ENCODE results near the gene ROR1.
"Not testable (repeated sequence)": the region's sequence is repeated elsewhere in the genome, so short reads cannot be mapped to it uniquely, and the experiment has no call there.

ROR1 gene

DNA sequence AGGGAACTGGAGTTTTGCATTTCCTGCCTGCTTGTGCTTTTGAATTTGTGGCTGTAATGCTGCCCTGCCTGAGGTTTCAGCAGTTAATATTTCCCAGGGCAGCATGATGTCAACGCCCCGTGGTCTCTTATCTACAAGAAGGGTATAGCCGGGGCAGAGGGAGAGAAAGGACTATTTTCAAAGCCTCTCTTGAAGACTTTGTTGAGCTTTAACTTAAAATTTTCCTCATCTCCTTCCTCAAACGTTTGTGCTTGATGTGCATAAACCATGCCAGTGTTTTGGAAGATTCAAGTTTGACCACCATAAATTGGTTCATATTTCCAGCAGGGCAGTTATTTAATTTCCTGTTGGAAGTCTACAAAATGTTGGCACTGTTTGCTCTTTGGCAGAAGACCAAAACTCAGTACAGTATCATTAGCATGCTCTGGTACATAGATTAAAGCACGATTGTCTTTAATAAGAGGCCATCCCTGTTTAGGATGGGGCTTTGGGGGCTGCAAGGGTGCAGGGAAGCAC is 43.4 kb downstream of the ROR1 start:
- H3K4me3 ChIP-seq (ENCODE audit: low read length), result no peak overlapping the region
- TF ChIP-seq ZNF274 (IDR thresholded peaks at IDR 0.05; ENCODE audit: low read depth, low read length), result no peak

DNA sequence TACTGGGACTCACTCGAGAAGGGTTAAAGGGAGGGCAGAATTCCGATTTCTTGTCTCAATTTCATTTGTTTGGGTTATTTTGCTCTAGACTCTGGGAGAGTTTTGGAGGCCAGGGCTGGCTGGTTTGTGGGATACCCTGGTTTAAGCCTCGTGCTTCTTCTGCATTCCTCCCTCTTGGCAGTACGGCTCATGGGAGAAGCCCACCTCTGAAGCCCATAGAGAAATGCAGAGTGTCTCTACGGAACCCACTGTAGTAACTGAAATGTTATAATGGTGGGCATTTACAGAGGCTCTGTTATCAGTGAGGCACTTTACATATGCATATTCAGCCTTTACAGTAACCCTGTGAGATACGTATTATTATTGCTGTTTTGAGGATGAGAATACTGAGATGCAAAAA is 43.9 kb downstream of the ROR1 start:
- no peak overlapping the region for H3K4me3 ChIP-seq (ENCODE audit: low read length)

DNA sequence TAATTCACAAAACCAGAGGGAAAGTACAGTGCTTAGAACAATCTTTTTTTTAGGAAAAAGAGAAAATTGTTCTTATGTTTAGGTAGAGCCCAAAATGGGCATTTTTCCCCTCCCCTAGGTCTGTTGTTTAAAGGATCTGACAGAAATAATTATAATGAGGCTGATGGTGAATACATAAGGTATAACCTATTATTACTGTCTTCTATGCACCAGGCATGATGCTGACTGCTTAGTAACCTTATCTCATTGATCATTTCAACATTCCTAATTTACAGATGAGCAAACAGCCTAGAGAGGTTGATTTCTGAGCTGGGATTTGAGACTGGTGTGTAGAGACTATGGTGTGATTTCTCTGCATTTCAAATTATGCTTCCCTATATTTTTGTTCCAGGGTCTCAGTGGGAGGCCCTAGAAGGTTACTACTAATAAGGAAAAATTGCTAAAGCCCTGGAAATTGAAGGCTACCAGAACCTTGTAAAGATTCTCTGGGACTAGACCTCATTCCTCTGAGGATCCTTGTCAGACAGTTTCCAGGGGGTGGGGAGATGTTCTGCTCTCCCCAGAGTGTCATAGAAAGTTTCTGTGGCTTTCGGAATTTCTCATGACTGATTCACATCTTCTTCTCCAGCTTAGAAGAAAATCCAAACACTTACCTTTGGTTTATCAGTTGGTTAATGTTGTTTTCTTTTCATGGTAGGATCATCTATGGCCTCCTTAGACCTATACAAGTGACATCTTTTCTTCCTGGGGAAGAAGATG is 44.9 kb downstream of the ROR1 start:
- H3K4me3 ChIP-seq (ENCODE audit: low read length), result no peak overlapping the region
- no peak for TF ChIP-seq ZNF274 (IDR thresholded peaks at IDR 0.05; ENCODE audit: low read depth, low read length)

More for the DNA sequence above, 43.9 kb downstream of the ROR1 start:
- TF ChIP-seq ZNF274 (IDR thresholded peaks at IDR 0.05; ENCODE audit: low read depth, low read length), result no peak

DNA sequence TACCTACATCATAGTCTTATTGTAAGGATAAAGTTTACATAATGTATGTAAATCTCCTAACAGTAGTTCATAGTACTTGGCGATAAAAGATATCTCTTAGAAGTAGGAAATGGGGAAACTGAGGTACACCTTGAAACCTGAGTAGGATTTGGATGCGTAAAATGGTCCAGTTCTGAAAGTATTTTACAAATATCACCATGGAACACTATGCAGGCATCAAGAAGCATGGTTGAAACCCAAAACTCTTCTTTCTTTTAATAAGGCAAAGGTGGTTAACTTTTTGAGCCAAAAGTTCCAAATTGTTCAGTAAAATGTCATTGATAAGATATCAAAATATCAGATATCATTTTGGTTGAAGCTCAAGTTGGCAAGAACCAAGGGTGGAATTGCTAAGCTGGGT is 46.0 kb downstream of the ROR1 start:
- H3K4me3 ChIP-seq (ENCODE audit: low read length), result no peak overlapping the region
- no peak for TF ChIP-seq ZNF274 (IDR thresholded peaks at IDR 0.05; ENCODE audit: low read depth, low read length)

DNA sequence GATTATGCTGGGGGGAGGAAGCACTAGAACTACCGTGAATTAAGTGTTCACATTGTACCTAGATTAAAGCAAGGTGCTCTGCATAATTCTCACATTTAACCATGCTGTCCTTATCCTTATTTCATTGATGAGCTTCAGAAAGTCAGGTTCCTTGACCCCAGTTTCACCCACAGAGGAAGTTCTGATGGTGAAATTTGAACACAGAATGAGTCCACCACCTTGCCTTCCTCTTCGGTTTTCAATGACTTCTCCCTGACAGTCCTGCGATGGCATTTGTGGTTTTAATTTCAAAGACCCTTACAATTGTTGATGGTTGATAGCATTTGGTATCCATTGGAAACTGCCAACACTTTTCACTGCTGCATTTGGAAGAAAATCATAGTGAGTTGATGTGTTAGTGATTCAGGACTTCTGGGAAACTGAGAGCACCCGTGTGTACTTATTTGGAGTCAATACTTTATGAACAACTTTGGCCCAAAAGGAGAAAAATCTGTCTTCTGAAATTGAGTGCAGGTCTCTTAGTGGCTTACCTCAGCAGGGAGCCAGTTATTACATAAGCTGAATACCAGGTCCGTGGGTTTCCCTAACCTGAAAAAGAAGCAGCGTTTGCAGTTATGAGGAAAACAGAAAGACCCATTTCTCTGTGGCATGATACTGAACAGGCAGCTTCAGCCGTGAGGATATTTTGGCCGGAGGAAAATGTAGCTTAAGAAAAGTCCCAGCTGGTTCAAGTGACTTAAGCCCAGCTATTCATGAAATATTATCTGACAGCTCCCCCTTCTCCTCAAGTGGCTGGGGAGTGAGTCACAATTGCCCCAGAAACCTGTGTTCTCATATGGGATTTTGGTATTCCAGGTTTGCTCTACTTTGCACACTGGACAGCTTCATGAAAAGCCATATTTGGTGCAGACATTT is 47.5 kb downstream of the ROR1 start:
- no peak for TF ChIP-seq ZNF274 (IDR thresholded peaks at IDR 0.05; ENCODE audit: low read depth, low read length)
- no peak overlapping the region for H3K4me3 ChIP-seq (ENCODE audit: low read length)

DNA sequence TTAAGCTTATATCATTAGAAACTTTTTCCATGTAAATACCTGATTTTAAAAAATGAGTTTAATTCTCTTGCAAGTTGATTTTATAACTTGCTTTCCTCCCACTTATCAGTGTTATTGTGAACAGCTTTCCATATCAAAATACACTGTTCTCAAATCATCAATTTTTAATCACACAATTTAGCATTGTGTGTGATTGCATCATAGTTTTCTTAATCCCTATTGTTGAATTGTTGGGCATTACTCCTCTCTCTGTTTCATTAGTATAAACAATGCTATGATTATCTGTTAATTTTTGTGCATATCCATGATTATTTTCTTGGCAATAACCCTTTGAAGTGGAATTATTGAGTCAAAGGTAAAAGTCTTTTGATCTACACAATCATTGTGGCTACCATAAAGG is 48.7 kb downstream of the ROR1 start:
- TF ChIP-seq ZNF274 (IDR thresholded peaks at IDR 0.05; ENCODE audit: low read depth, low read length), result no peak
- no peak overlapping the region for H3K4me3 ChIP-seq (ENCODE audit: low read length)

DNA sequence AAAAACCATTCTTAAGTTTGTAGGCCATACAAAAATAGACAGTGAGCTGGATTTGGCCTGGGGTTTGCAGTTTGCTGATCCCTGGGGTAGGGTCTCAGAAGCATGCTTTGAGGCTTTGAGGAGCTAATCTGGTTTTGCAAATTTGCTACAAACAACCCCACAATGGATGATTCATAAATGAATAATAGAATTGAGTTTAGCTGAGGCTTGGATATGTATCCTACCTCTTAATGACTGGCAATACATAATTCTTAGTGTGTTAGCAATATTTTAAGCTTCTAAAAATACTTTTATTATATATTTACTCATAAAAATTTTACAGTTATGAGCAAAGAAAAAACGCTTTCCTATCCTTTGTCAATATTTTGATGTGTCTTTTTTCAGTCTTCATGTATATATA is 50.6 kb downstream of the ROR1 start:
- no peak overlapping the region for H3K4me3 ChIP-seq (ENCODE audit: low read length)
- TF ChIP-seq ZNF274 (IDR thresholded peaks at IDR 0.05; ENCODE audit: low read depth, low read length), result no peak

DNA sequence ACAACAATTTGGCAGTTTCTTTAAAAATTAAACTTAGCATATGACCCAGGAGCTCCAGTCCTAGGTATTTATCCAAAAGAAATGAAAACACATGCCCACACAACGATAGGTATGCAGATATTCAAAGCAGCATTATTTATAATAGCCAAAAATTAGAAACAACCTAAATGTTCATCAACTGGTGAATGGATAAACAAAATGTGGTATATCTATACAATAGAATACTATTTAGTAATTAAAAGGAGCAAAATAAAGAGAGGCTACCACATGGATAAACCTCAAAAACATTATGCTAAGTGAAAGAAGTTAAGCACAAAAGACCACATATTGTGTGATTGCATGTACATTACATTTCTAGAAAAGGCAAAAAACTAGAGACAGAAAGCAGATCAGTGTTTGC is 51.3 kb downstream of the ROR1 start:
- H3K4me3 ChIP-seq (ENCODE audit: low read length), result no peak overlapping the region
- no peak for TF ChIP-seq ZNF274 (IDR thresholded peaks at IDR 0.05; ENCODE audit: low read depth, low read length)

DNA sequence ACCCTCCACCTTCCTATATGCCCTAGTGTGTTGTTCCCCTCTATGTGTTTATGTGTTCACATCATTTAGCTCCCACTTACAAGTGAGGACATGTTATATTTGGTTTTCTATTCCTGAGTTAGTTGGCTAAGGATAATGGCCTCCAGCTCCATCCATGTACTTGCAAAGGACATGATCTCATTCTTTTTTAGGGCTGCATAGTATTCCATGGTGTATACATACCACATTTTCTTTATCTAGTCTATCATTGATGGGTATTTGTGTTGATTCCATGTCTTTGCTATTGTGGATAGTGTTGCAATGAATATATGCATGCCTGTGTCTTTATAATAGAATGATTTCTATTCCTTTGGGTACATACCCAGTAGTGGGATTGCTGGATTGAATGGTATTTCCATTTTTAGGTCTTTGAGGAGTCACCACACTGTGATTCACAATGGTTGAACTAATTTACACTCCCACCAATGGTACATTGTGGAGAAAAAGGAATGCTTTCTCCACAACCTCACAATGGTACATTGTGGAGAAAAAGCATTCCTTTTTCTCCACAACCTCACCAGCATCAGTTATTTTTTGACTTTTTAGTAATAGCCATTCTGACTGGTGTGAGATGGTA is 52.5 kb downstream of the ROR1 start:
- H3K4me3 ChIP-seq (ENCODE audit: low read length), result not testable (repeated sequence)

DNA sequence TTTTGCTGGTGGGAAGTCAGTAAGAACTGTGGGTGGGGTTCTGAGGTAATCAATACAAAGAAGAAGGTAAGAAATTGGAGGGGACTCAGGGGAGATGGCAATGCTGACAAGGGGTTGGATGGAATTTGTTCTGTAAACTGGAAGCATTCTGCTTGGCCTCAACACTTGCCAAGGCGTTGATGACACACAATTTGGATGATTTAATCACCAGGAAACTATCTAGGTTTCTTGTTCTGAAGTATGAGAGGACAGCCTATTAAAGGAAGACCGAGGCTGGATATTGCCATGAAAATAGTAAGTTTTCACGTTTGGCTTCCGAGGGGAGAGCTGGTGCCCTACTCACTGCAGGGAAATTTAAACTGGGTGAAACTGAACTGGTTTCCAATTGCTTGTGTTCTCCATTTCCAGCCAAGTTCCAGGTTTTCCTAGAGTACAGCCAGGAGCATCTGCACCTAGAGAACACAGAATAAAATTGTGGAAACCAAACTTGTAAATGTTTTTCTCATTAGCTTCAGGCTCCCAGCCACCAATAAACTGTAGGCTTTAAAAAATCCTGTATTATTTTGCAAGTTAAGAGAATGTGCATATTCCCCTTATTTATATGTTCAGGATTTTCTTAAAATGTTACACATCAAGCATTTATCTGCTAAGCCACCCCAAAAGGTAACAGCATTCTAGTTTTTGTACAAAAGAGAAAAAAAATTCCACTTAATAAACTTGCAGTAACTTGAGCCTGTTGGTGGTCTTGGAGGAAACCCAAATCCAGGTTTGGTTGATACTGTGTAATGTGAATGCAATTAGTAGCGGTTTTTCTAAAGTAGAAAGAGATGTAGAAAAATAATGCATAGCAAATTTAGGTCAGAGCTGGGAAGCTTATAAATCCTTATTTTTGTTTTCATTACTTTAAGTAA is 53.8 kb downstream of the ROR1 start:
- H3K4me3 ChIP-seq (ENCODE audit: low read length), result no peak overlapping the region
- TF ChIP-seq ZNF274 (IDR thresholded peaks at IDR 0.05; ENCODE audit: low read depth, low read length), result no peak

DNA sequence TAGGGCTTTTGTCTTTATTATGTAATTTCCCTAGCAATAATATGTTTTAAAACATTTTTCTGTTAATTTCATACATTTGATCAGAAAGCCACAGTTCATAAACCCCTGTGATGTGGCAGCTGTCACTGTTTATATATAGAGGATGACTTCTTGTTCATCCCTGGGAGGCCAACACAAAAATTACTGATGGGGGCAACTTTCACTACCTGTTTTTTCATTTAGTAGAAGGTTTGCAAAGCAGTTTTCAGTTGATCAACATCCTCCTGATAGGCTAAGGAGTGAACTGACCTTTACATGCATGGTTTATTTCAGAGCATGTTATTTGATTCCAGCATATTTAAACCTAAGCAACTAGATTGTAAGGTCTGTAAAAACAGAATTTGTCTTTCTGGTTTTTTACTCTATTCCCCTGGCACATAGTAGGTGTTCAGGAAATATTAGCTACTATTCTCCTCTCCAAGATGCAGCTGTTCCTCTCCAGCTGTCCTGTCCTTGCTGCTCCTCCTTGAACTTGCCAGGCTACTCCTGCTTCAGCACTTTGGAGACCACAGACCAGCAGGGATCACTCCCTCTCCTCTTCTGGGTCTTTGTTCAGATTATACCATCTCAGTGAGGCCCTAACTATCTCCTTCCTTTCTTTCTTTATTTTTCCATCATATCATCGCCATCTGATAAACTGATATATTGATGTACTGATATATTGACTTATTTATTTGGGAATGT is 54.7 kb downstream of the ROR1 start:
- no peak for TF ChIP-seq ZNF274 (IDR thresholded peaks at IDR 0.05; ENCODE audit: low read depth, low read length)
- H3K4me3 ChIP-seq (ENCODE audit: low read length), result no peak overlapping the region

DNA sequence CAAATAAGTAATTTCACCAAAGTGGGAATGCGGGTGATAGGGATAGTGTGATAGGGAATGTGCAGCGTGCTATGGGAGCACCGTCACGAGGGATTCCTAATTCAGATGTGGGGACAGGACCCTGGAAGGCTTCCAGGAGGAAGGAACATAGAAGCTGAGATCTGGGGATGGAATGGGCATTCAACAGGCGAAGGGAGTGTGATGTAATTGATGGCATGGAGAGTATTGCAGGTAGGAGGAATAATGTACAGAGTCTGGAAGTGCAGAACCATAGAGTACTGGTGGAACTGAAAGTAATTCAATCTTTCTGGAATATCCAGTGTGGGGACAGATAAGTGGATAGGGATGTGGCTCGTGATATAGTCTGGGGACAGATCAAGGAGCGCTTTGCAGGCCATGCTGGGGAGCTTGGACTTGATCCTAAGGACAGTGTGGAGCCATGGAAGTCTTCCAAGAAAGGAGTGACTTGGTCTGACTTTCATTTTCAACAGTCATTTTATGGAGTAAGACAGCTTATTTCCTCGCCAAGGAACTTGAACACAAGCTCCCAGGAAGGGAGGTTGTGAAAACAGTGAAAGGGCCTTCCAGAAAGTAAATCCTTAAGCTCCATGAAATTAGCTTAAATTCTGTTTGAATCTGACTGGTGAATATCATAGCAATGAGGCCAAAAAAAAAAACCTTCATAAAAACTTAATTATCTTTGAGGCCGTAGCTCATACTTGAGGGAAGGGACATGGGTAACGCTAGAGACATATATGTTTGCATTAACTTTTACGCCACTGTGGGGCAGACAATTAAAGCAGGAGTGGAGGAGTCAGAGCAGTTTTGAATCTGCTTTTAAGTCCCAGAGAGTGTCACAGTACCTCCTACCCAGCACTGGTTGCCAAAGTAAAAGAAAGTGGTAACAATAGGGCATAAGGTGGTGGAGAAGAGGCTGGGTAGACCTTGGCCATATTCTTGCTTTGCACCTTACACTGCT is 55.8 kb downstream of the ROR1 start:
- no peak overlapping the region for H3K4me3 ChIP-seq (ENCODE audit: low read length)
- no peak for TF ChIP-seq ZNF274 (IDR thresholded peaks at IDR 0.05; ENCODE audit: low read depth, low read length)
